GM23338 (cell line): ENCODE results near the gene RPA3.

Experiments
- CTCF ChIP-seq, 2 experiments: fragments of 200-600 bp in 1 of 2; sonication (generic) in 1 of 2; conservative IDR thresholded peaks; 2 replicates each; pipeline versions ENCODE4 v1.5.1 to v1.6.1; 2016 to 2017; ENCODE audit warnings: antibody characterized with exemption in 2 of 2, low read depth in 2 of 2, mild to moderate bottlenecking in 2 of 2, moderate library complexity in 1 of 2
- EZH2 ChIP-seq: fragments of 200-600 bp; sonication (generic); IDR thresholded peaks from one replicate; pipeline ENCODE4 v1.8.0; 2017; ENCODE audit warnings: antibody characterized with exemption, mild to moderate bottlenecking, low read depth; ENCODE audit not compliant: unreplicated experiment
- EZH2phosphoT487 ChIP-seq: fragments of 200-600 bp; sonication (generic); IDR thresholded peaks from one replicate; pipeline ENCODE4 v1.8.1; 2018; ENCODE audit warnings: antibody characterized with exemption; ENCODE audit not compliant: unreplicated experiment
- JUNB ChIP-seq: IDR thresholded peaks from one replicate; pipeline ENCODE4 v1.6.1; 2016; ENCODE audit warnings: antibody characterized with exemption; ENCODE audit not compliant: unreplicated experiment
- POLR2AphosphoS5 ChIP-seq: IDR thresholded peaks from 2 replicates; pipeline ENCODE4 v1.6.1; 2016; ENCODE audit warnings: antibody characterized with exemption, low read depth
- TF ChIP-seq, protein P1 (sequence below): IDR thresholded peaks from one replicate; pipeline ENCODE4 v1.6.1; 2018; ENCODE audit warnings: antibody characterized with exemption; ENCODE audit not compliant: unreplicated experiment
- TF ChIP-seq, protein P2 (sequence below): IDR thresholded peaks from 2 replicates; pipeline ENCODE4 v1.6.1; 2016; ENCODE audit warnings: antibody characterized with exemption

GRCh38 chr7:7742223-7742622, 23.8 kb upstream of the RPA3 start:
- TF ChIP-seq CTCF (conservative IDR thresholded peaks at IDR 0.05; ENCODE audit: low read depth in 2 of 2), result peak; percentile 52 to 56
- no peak for TF ChIP-seq EZH2
- TF ChIP-seq POLR2AphosphoS5, result no peak
- TF ChIP-seq, protein P1, sequence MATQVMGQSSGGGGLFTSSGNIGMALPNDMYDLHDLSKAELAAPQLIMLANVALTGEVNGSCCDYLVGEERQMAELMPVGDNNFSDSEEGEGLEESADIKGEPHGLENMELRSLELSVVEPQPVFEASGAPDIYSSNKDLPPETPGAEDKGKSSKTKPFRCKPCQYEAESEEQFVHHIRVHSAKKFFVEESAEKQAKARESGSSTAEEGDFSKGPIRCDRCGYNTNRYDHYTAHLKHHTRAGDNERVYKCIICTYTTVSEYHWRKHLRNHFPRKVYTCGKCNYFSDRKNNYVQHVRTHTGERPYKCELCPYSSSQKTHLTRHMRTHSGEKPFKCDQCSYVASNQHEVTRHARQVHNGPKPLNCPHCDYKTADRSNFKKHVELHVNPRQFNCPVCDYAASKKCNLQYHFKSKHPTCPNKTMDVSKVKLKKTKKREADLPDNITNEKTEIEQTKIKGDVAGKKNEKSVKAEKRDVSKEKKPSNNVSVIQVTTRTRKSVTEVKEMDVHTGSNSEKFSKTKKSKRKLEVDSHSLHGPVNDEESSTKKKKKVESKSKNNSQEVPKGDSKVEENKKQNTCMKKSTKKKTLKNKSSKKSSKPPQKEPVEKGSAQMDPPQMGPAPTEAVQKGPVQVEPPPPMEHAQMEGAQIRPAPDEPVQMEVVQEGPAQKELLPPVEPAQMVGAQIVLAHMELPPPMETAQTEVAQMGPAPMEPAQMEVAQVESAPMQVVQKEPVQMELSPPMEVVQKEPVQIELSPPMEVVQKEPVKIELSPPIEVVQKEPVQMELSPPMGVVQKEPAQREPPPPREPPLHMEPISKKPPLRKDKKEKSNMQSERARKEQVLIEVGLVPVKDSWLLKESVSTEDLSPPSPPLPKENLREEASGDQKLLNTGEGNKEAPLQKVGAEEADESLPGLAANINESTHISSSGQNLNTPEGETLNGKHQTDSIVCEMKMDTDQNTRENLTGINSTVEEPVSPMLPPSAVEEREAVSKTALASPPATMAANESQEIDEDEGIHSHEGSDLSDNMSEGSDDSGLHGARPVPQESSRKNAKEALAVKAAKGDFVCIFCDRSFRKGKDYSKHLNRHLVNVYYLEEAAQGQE, result no peak
- TF ChIP-seq EZH2phosphoT487, result no peak
- TF ChIP-seq, protein P2, sequence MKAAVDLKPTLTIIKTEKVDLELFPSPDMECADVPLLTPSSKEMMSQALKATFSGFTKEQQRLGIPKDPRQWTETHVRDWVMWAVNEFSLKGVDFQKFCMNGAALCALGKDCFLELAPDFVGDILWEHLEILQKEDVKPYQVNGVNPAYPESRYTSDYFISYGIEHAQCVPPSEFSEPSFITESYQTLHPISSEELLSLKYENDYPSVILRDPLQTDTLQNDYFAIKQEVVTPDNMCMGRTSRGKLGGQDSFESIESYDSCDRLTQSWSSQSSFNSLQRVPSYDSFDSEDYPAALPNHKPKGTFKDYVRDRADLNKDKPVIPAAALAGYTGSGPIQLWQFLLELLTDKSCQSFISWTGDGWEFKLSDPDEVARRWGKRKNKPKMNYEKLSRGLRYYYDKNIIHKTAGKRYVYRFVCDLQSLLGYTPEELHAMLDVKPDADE, result no peak
- no peak for TF ChIP-seq JUNB
